Right cardiac atrium (tissue), 5 donors: Measurements from ENCODE around the gene ZNF189. TPM values are rescaled to one million over a fixed set of nuclear protein-coding genes. Genes with fewer than 3 reads are reported as not detected.

ENCODE experiments used
- ATAC-seq, 2 donors: fragments of 200-7000 bp; cut with Tn5 transposase; one replicate each; pipeline versions ENCODE4 v1.8.0 to v1.9.1; 2020; ENCODE audit warnings: moderate library complexity in 2 of 2, mild to moderate bottlenecking in 1 of 2
- DNase-seq, 3 donors: peaks; one replicate each; pipeline ENCODE4 v3.0.0-alpha.2; 2020
- H3K27ac ChIP-seq: one replicate; pipeline ENCODE4 v1.5.1; 2013; ENCODE audit warnings: mild to moderate bottlenecking, low read length, control low read depth, moderate library complexity
- H3K27me3 ChIP-seq: one replicate; pipeline ENCODE4 v1.6.1; 2013; ENCODE audit not compliant: control insufficient read depth, insufficient read depth
- H3K4me1 ChIP-seq: one replicate; pipeline ENCODE4 v1.6.1; 2013; ENCODE audit warnings: low read length; ENCODE audit not compliant: control insufficient read depth, insufficient read depth
- H3K4me3 ChIP-seq: one replicate; pipeline ENCODE4 v1.5.1; 2013; ENCODE audit warnings: low read length, control low read depth
- H3K9me3 ChIP-seq: one replicate; pipeline ENCODE4 v1.6.1; 2013; ENCODE audit warnings: low read length; ENCODE audit not compliant: control insufficient read depth
- WGBS: extraction: QIAGEN DNeasy Blood & Tissue Kit; methylation state at CpG from one replicate; pipeline ENCODE4 v1.1.7; 2013; 5-methylcytosine and 5-hydroxymethylcytosine counted together
- intact Hi-C, 4 donors: fragments of 100-400 bp; cut with DNase I; formaldehyde crosslinking; loops; one replicate each; pipeline versions ENCODE4 v1.11.0 to v1.14.0; 2022 to 2023
- polyA plus RNA-seq: library from polyadenylated mRNA; stranded (reverse); fragments of 200-250 nt; gene quantifications from one replicate; pipeline ENCODE4 v1.2.3, GENCODE V29; 2013
- total RNA-seq, 4 donors: library from RNA; stranded (reverse); fragmentation: NEBNext Ultra II Directional; extraction: Animal tissue kit (Norgen Biotek cat#: 25700); gene quantifications; one replicate each; pipeline ENCODE4 v1.2.1, GENCODE V29; 2021
- donor health status: healthy with polysubstance abuse.
- donor health status: DM: no; HTN: yes; CAD: no.
- donor health status: DM: no; HTN: no; CAD: no.
- donor health status: DM: no; HTN: yes; CAD: no; lungs with severe emphysema.
- donor health status: DM: yes; HTN: yes; CAD: no.

Gene ZNF189
- total and polyA plus RNA-seq, 5 donors = 17.9 to 38.3 (median 28.7) TPM

DNA sequence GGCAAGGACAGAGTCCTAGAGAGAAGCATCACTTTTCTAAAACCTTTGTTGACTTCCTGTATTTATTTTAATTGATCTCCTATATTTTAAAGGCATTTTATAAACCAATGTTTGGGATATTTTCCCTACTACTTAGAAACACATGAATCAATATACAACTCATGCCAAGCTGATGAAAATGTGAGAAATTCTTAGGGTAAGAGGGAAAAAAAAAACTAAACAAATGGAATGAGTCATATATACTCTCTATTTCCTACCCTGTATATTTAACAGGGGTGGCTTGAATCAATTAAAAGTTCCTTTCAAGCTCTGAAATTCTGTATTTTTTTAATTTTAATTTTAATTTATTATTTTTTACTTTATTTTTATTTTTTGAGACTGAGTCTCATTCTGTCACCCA lies 33.5 kb upstream of the ZNF189 start:
- ATAC-seq (no peak), DNase-seq (no peak)
- Histone ChIP-seq H3K4me3 (no peak overlapping the region), H3K27ac (no peak overlapping the region), H3K4me1 (no peaks in the 10 kb centered on the region), H3K9me3 (no peaks in the 10 kb centered on the region), H3K27me3 (no peaks in the 10 kb centered on the region)
- intact Hi-C loops = no loop called here

DNA sequence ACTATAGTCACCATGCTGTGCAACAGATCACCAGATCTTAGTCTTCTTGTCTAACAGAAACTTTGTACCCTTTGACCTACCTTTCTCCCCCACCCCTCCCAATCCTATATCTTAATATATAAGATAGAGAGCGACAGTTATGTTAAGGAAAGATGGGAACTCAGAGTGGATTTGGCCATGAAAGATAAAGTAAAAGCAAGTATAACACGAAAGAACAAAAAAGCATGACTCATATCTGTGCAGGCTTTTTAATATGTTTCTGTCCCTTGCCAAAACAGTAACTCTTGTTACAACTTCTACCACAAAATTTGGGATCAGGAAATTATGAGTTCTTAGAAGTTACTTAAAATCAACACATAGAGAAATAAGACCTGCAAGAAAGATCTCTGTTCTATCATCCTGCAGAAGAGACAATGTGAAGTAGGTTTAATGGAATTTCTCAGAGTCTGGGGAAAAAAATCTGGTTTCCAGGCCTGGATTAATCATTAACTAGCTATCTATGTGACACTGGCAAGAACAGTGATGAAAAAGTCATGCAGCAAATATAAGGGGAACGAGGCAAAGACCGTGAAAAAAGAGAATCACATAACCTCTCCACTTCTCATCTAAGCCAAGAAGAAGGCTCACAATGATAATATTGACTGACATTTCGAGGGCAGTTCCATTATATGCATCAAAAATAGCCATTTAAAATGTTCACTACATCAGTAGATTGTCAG lies 32.5 kb upstream of the ZNF189 start:
- intact Hi-C loops = no loop called here
- H3K4me1 ChIP-seq = no peaks in the 10 kb centered on the region

DNA sequence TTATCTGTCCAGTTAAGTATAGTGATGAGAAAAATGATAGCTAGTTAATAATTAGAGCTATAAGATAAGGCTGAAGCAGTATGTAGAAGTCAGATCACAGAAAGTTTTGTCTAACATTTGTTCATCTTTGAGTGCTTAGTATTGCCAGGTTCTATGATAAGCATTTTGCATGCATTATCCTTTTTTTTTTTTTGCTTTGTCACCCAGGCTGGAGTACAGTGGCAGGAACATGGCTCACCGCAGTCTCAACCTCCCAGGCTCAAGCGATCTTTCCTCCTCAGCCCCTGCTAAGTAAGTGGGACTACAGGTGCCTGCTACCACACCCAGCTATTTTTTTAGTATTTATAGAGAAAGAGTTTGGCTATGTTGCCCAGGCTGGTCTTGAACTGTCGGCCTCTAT lies 31.3 kb upstream of the ZNF189 start:
- intact Hi-C loops = no loop called here
- 95% methylated on average over 3 of the region's 3 CpGs for WGBS

More for the DNA sequence above, 32.5 kb upstream of the ZNF189 start:
- WGBS = 58% methylated on average over 5 of the region's 5 CpGs
- ATAC-seq (no peak), DNase-seq (no peak)
- Histone ChIP-seq H3K4me3 (no peak overlapping the region), H3K27ac (no peak overlapping the region), H3K9me3 (no peaks in the 10 kb centered on the region), H3K27me3 (no peaks in the 10 kb centered on the region)

DNA sequence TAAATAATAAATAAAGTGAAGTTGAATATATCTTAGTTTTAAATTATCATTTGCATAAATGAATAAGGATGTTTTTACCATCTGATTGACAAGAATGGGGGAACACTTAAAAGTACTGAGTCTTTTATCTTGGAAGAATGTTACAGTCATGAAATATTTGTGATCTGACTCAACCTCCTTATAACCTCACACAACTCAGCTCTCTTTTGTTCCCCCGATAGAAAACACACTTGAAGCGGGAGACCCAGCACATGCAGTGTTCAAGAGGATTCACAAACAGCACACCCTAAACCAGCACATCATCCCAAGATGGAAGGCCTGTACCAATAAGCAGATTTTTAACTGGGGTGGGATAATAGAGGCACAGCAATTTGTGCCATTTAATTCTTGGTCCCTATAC lies 29.4 kb upstream of the ZNF189 start:
- ATAC-seq (no peak), DNase-seq (no peak)
- H3K9me3 ChIP-seq = no peaks in the 10 kb centered on the region
- no peaks in the 10 kb centered on the region for H3K4me1 ChIP-seq
- H3K4me3 ChIP-seq = no peak overlapping the region
- H3K27ac ChIP-seq = no peak overlapping the region
- no peaks in the 10 kb centered on the region for H3K27me3 ChIP-seq
- intact Hi-C loops = no loop called here
- 66% methylated on average over 2 of the region's 2 CpGs for WGBS

More for the DNA sequence above, 31.3 kb upstream of the ZNF189 start:
- no peaks in the 10 kb centered on the region for H3K27me3 ChIP-seq
- DNase-seq (no peak), ATAC-seq (no peak)
- no peak overlapping the region for H3K4me3 ChIP-seq
- no peak overlapping the region for H3K27ac ChIP-seq
- no peaks in the 10 kb centered on the region for H3K9me3 ChIP-seq
- no peaks in the 10 kb centered on the region for H3K4me1 ChIP-seq

DNA sequence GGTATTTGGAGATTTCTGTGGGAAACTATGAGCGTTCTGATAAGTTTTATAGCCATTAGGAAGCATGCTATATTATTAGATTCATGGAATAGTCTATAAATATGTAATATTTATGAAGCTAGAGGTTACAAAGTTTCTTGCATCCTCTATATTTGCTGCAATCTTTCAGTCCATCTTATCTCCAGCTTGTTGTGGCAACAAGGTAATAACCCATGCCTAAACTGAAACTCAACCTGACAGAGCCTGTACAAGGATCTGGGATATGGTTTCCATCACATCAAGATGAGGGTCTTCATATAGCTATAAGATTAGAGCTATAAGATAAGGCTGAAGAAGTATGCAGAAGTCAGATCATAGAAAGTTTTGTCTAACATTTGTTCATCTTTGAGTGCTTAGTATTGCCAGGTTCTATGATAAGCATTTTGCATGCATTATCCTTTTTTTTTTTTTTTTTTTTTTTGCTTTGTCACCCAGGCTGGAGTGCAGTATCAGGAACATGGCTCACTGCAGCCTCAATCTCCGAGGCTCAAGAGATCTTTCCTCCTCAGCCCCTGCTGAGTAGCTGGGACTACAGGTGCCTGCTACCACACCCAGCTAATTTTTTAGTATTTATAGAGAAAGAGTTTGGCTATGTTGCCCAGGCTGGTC lies 28.6 kb upstream of the ZNF189 start:
- Histone ChIP-seq H3K4me3 (no peak overlapping the region), H3K27me3 (no peaks in the 10 kb centered on the region), H3K9me3 (no peaks in the 10 kb centered on the region), H3K4me1 (no peaks in the 10 kb centered on the region), H3K27ac (no peak overlapping the region)
- DNase-seq (no peak), ATAC-seq (no peak)
- 73% methylated on average over 2 of the region's 2 CpGs for WGBS
- intact Hi-C loops = no loop called here

DNA sequence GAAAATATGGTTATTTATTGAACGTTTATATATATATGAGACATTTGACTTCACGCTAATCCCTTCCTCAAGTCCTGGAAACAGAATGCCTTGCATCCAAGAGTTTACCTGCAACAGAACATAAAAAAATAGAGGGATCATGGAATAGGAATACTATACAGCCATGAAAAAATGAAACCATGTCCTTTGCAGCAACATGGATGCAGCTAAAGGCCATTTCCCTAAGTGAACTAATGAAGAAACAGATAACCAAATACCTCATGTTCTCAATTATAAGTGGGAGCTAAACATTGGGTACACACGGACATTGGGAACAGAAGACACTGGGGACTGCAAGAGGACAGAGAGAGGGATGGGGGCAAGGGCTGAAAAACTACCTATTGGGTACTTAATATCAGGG lies 26.8 kb upstream of the ZNF189 start:
- Histone ChIP-seq H3K27ac (no peak overlapping the region), H3K4me1 (no peaks in the 10 kb centered on the region), H3K27me3 (no peaks in the 10 kb centered on the region), H3K4me3 (no peak overlapping the region), H3K9me3 (no peaks in the 10 kb centered on the region)
- WGBS = 95% methylated on average over 3 of the region's 3 CpGs
- intact Hi-C loops = no loop called here
- DNase-seq (no peak), ATAC-seq (no peak)

DNA sequence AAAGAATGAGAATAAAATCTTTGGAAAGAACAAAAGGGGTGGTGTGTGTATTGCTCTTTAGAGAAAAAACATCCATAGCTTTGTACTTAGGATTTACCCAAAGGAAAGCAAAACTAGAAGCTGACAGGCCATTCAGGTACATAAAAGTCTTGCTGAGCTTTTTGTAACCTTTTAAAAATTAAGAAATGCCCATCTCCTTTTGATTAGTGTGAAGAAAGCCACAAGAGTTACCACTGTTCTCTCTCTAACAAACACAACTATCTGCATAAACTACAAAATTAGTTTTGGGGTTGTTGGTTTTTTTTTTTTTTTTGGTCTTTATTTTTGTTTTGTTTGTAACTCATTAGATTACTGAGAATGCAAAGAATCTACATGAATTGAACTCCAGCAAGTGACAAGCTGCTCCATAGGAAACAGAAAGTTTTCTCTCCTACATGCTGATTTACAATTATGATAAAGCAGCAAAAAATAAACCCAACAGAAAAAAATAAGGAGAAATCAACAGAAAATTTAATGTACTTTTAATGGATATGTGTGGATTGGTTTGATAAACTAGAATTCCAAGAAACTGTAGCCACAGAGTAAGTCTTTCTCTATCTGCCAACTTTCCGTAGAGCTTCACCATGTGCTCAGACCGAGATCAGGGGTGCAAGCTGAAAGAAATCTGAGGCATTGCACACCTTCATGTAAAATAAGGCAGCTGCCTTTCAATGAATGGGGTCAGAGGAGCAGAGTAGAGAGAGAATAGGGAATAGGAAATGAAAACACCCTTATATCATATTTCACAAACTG lies 26.1 kb upstream of the ZNF189 start:
- Histone ChIP-seq H3K9me3 (no peaks in the 10 kb centered on the region), H3K4me1 (no peaks in the 10 kb centered on the region), H3K27ac (no peak overlapping the region), H3K27me3 (no peaks in the 10 kb centered on the region), H3K4me3 (no peak overlapping the region)
- ATAC-seq = no peak
- intact Hi-C loops = no loop called here
- whole genome bisulfite sequencing = 44% methylated on average over 2 of the region's 2 CpGs
- DNase-seq = no peak

DNA sequence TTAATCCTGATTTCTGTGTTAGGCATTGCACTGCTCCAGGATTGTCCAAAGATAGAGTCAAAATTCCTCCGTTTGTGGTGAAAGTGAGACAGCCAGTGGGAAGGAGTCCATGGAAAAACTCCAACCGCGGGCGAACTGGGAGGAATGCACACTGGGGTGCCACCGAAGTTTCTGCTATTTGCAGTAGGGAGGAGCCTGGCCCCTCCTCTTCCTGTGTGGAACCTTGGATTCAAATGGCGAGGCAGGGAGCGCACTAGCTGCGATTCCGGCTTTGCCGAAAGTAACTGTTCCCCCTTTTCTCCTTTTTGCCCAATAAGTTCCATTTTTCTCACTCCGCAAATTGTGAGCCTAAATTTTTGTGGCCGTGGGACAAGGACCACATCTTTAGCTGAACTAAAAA lies 23.1 kb upstream of the ZNF189 start:
- 86% methylated on average over 12 of the region's 12 CpGs for WGBS
- H3K4me3 ChIP-seq = no peak overlapping the region
- H3K27me3 ChIP-seq = no peaks in the 10 kb centered on the region
- intact Hi-C loops = no loop called here
- H3K27ac ChIP-seq = no peak overlapping the region
- H3K4me1 ChIP-seq = no peaks in the 10 kb centered on the region
- no peak for DNase-seq
- no peaks in the 10 kb centered on the region for H3K9me3 ChIP-seq
- ATAC-seq = no peak

DNA sequence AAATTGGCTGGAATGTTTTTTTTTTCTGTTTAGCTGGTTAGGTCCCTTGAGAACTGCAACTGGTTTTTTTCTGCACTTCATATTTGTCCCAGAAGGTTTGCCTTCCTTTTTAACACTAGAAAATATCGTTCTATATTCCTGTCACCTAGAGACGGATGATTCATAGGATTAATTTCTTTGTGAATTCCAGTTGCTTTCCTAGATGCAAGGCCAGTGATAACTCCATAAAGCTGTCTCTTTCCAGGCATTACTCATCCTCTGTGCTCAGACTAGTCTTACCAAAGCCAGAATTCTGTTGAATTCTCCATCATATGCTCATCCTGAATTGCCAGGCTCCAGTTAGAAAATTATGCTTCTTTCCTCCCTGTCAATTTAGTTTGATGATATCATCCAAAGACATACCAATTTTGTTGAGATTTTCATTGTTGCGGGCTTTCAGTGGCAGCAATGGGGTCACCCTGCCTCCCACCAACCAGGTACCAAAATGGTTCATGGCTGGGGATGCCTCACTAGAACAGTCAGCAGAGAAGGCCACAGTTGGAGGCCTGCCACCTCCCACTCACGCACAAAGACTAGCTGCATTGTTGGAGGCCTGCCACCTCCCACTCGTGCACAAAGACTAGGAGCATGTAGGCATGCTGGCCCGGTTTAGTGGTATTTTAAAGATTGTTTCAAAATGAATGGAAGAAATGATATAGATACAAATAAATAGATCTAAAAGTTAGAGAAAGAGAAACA lies 22.4 kb upstream of the ZNF189 start:
- peak in 1 of 3 donors; percentile 57 for DNase-seq
- ATAC-seq = peak in 1 of 2 donors; percentile 16
- Histone ChIP-seq H3K27me3 (no peaks in the 10 kb centered on the region), H3K4me3 (no peak overlapping the region), H3K4me1 (no peaks in the 10 kb centered on the region), H3K27ac (no peak overlapping the region), H3K9me3 (no peaks in the 10 kb centered on the region)
- intact Hi-C loops = no loop called here
- WGBS = 58% methylated on average over 6 of the region's 6 CpGs

DNA sequence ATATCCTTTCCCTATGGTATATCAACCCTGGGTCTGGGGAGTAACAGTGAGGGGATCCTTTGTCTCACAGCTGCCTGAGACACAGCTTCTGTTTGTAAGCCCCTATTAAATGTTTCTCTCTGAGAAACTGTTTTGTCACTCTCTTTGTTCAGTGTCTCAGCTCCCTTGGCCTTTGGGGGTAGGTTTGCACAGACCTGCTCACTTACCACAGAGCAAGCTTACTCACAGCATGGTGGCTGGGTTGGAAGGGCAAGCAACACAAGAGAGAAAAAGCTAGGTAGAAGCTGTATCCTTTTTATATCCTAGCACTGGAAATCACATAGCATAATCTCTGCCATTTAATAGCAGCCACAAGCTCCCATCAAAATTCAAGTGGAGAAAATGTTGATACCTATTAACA lies 18.4 kb upstream of the ZNF189 start:
- H3K4me3 ChIP-seq = no peak overlapping the region
- ATAC-seq (no peak), DNase-seq (no peak)
- no peaks in the 10 kb centered on the region for H3K9me3 ChIP-seq
- no peaks in the 10 kb centered on the region for H3K27me3 ChIP-seq
- intact Hi-C loops = no loop called here
- no peak overlapping the region for H3K27ac ChIP-seq
- no peaks in the 10 kb centered on the region for H3K4me1 ChIP-seq

DNA sequence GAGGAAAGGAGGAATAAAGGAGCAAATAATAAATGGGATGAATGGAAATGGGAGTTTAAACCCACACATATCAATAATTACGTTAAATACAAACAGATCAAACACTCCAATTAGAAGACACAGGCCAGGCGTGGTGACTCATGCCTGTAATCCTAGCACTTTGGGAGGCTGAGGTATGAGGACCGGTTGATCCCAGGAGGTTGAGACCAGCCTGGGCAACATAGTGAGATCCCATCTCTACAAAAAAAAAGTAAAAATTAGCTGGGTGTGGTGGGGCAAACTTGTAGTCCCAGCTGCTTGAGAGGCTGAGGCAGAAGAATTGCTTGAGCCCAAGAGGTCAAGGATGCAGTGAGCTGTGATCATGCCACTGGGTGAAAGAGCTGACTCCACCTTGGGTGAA lies 17.5 kb upstream of the ZNF189 start:
- Histone ChIP-seq H3K9me3 (no peaks in the 10 kb centered on the region), H3K27me3 (no peaks in the 10 kb centered on the region), H3K4me3 (no peak overlapping the region), H3K4me1 (no peaks in the 10 kb centered on the region), H3K27ac (no peak overlapping the region)
- intact Hi-C loops = no loop called here
- DNase-seq (no peak), ATAC-seq (no peak)
- WGBS = 94% methylated on average over 3 of the region's 3 CpGs
